ENCODE measurements around the gene SGCE. TPM values are rescaled to one million over a fixed set of nuclear protein-coding genes. Genes with fewer than 3 reads are reported as not detected.

SGCE gene
- total RNA-seq, 1 experiment from 2014 or later = 56.2 TPM

- Histone ChIP-seq H3K4me3 (ENCODE audit: low read depth, low read length) (no peak overlapping the region), H3K27me3 (replicated peaks; ENCODE audit: control insufficient read depth, insufficient read depth, low read length) (no peaks in the 10 kb centered on the region), H3K36me3 (ENCODE audit: control insufficient read depth, insufficient read depth, low read length) (no peaks in the 10 kb centered on the region), H3K4me1 (peaks cover 6% of the 10 kb centered on the region; the same call in 1 of the 2 replicates), H3K9me3 (no peaks in the 10 kb centered on the region)
- Mint-ChIP-seq H3K4me3 (ENCODE audit: unreplicated experiment) (no peak overlapping the region), H3K36me3 (ENCODE audit: insufficient read depth, unreplicated experiment) (no peaks in the 10 kb centered on the region), H3K4me1 (ENCODE audit: low read depth, unreplicated experiment) (no peaks in the 10 kb centered on the region), H3K27me3 (ENCODE audit: insufficient read depth, unreplicated experiment) (no peaks in the 10 kb centered on the region), H3K27ac (ENCODE audit: unreplicated experiment) (no peak overlapping the region), H3K9me3 (ENCODE audit: unreplicated experiment) (no peaks in the 10 kb centered on the region)
- CTCF ChIA-PET = interaction anchor here (1.2 kb wide), 1 partner anchor 23 kb away, joined by 5 read pairs; no protein-coding TSS in a partner anchor
- BruUV-seq (replicated peaks) = no TSS peak
- POLR2A ChIA-PET = no interaction called here
- intact Hi-C loops (cut with micrococcal nuclease; ENCODE audit: unreplicated experiment) = no loop called here
- DNase-seq = no peak
- TF ChIP-seq CTCF (IDR thresholded peaks at IDR 0.05; ENCODE audit: insufficient read depth in 1 of 2, low read depth in 1 of 2, low read length in 1 of 2, severe bottlenecking in 1 of 2, unreplicated experiment in 1 of 2) = no peak
Measured at GRCh38 chr7:94632338-94633013, 23.5 kb downstream of the SGCE start.

- POLR2A ChIA-PET = no interaction called here
- H3K4me1 ChIP-seq = peaks cover 6% of the 10 kb centered on the region; the same call in 1 of the 2 replicates
Measured at GRCh38 chr7:94630855-94631254, 25.1 kb downstream of the SGCE start.

GRCh38 chr7:94623820-94624219, 32.1 kb downstream of the SGCE start:
- no peaks in the 10 kb centered on the region for H3K36me3 ChIP-seq (ENCODE audit: control insufficient read depth, insufficient read depth, low read length)
- DNase-seq = no peak
- TF ChIP-seq CTCF (IDR thresholded peaks at IDR 0.05; ENCODE audit: insufficient read depth in 1 of 2, low read depth in 1 of 2, low read length in 1 of 2, severe bottlenecking in 1 of 2, unreplicated experiment in 1 of 2) = no peak
- H3K36me3 Mint-ChIP-seq (ENCODE audit: insufficient read depth, unreplicated experiment) = peaks cover under 1% of the 10 kb centered on the region
- peaks cover 9% of the 10 kb centered on the region for H3K4me1 Mint-ChIP-seq (ENCODE audit: low read depth, unreplicated experiment)
- BruUV-seq (replicated peaks) = no TSS peak
- H3K27me3 ChIP-seq (replicated peaks; ENCODE audit: control insufficient read depth, insufficient read depth, low read length) = no peaks in the 10 kb centered on the region
- H3K9me3 Mint-ChIP-seq (ENCODE audit: unreplicated experiment) = no peaks in the 10 kb centered on the region
- CTCF ChIA-PET = interaction anchor here (0.6 kb wide), 2 partner anchors 34 to 174 kb away, joined by 3 read pairs; no protein-coding TSS in a partner anchor
- POLR2A ChIA-PET = no interaction called here
- H3K27me3 Mint-ChIP-seq (ENCODE audit: insufficient read depth, unreplicated experiment) = no peaks in the 10 kb centered on the region
- no peak overlapping the region for H3K4me3 ChIP-seq (ENCODE audit: low read depth, low read length)
- no peak overlapping the region for H3K4me3 Mint-ChIP-seq (ENCODE audit: unreplicated experiment)
- intact Hi-C loops (cut with micrococcal nuclease; ENCODE audit: unreplicated experiment) = no loop called here
- no peaks in the 10 kb centered on the region for H3K9me3 ChIP-seq
- no peaks in the 10 kb centered on the region for H3K4me1 ChIP-seq
- no peak overlapping the region for H3K27ac Mint-ChIP-seq (ENCODE audit: unreplicated experiment)

More at GRCh38 chr7:94630855-94631254, 25.1 kb downstream of the SGCE start:
- Mint-ChIP-seq H3K9me3 (ENCODE audit: unreplicated experiment) (no peaks in the 10 kb centered on the region), H3K4me3 (ENCODE audit: unreplicated experiment) (no peak overlapping the region), H3K27me3 (ENCODE audit: insufficient read depth, unreplicated experiment) (no peaks in the 10 kb centered on the region), H3K36me3 (ENCODE audit: insufficient read depth, unreplicated experiment) (no peaks in the 10 kb centered on the region), H3K27ac (ENCODE audit: unreplicated experiment) (no peak overlapping the region), H3K4me1 (ENCODE audit: low read depth, unreplicated experiment) (no peaks in the 10 kb centered on the region)
- CTCF ChIA-PET = interaction anchor here (0.6 kb wide), 1 partner anchor 117 kb away, joined by 7 read pairs; no protein-coding TSS in a partner anchor
- intact Hi-C loops (cut with micrococcal nuclease; ENCODE audit: unreplicated experiment) = no loop called here
- no peak for TF ChIP-seq CTCF (IDR thresholded peaks at IDR 0.05; ENCODE audit: insufficient read depth in 1 of 2, low read depth in 1 of 2, low read length in 1 of 2, severe bottlenecking in 1 of 2, unreplicated experiment in 1 of 2)
- Histone ChIP-seq H3K4me3 (ENCODE audit: low read depth, low read length) (no peak overlapping the region), H3K27me3 (replicated peaks; ENCODE audit: control insufficient read depth, insufficient read depth, low read length) (no peaks in the 10 kb centered on the region), H3K9me3 (no peaks in the 10 kb centered on the region), H3K36me3 (ENCODE audit: control insufficient read depth, insufficient read depth, low read length) (no peaks in the 10 kb centered on the region)
- no peak for DNase-seq
- no TSS peak for BruUV-seq (replicated peaks)
